HG03135 (cell line): ENCODE measurements around the gene MACROD2.

Source experiments
- ATAC-seq: cut with Tn5 transposase; IDR thresholded peaks from one replicate; pipeline ENCODE4 v1.9.1; 2021; ENCODE audit warnings: mild to moderate bottlenecking, moderate library complexity; ENCODE audit not compliant: unreplicated experiment

MACROD2 gene

GRCh38 chr20:14510341-14510740, 515.0 kb downstream of the MACROD2 start:
- ATAC-seq: no peak

- no peak for ATAC-seq
Measured at GRCh38 chr20:14512839-14513238, 517.5 kb downstream of the MACROD2 start.

- no peak for ATAC-seq
Measured at GRCh38 chr20:14518648-14519047, 523.3 kb downstream of the MACROD2 start.

- ATAC-seq: no peak
Measured at GRCh38 chr20:14521016-14521415, 525.7 kb downstream of the MACROD2 start.

GRCh38 chr20:14521436-14521835, 526.1 kb downstream of the MACROD2 start:
- no peak for ATAC-seq

GRCh38 chr20:14522595-14522994, 527.3 kb downstream of the MACROD2 start:
- no peak for ATAC-seq

- no peak for ATAC-seq
Measured at GRCh38 chr20:14523090-14523489, 527.8 kb downstream of the MACROD2 start.

GRCh38 chr20:14525426-14525825, 530.1 kb downstream of the MACROD2 start:
- no peak for ATAC-seq

- no peak for ATAC-seq
Measured at GRCh38 chr20:14526891-14527290, 531.6 kb downstream of the MACROD2 start.

GRCh38 chr20:14531786-14532185, 536.5 kb downstream of the MACROD2 start:
- no peak for ATAC-seq

GRCh38 chr20:14536738-14537137, 541.4 kb downstream of the MACROD2 start:
- no peak for ATAC-seq

- no peak for ATAC-seq
Measured at GRCh38 chr20:14538433-14538832, 543.1 kb downstream of the MACROD2 start.

- ATAC-seq: no peak
Measured at GRCh38 chr20:14543040-14543439, 547.7 kb downstream of the MACROD2 start.

GRCh38 chr20:14544688-14545087, 549.4 kb downstream of the MACROD2 start:
- ATAC-seq: no peak

- no peak for ATAC-seq
Measured at GRCh38 chr20:14550655-14551054, 555.3 kb downstream of the MACROD2 start.

GRCh38 chr20:14553774-14554534, 558.6 kb downstream of the MACROD2 start:
- no peak for ATAC-seq

- no peak for ATAC-seq
Measured at GRCh38 chr20:14555676-14556075, 560.4 kb downstream of the MACROD2 start.

GRCh38 chr20:14556206-14556605, 560.9 kb downstream of the MACROD2 start:
- ATAC-seq: no peak

- ATAC-seq: no peak
Measured at GRCh38 chr20:14559612-14560011, 564.3 kb downstream of the MACROD2 start.

GRCh38 chr20:14561741-14562221, 566.5 kb downstream of the MACROD2 start:
- ATAC-seq: no peak

- ATAC-seq: no peak
Measured at GRCh38 chr20:14562981-14563380, 567.7 kb downstream of the MACROD2 start.

GRCh38 chr20:14566505-14566904, 571.2 kb downstream of the MACROD2 start:
- no peak for ATAC-seq

- ATAC-seq: no peak
Measured at GRCh38 chr20:14568225-14568624, 572.9 kb downstream of the MACROD2 start.
